Measurements from ENCODE around the gene SLC4A3.

SLC4A3 gene

DNA sequence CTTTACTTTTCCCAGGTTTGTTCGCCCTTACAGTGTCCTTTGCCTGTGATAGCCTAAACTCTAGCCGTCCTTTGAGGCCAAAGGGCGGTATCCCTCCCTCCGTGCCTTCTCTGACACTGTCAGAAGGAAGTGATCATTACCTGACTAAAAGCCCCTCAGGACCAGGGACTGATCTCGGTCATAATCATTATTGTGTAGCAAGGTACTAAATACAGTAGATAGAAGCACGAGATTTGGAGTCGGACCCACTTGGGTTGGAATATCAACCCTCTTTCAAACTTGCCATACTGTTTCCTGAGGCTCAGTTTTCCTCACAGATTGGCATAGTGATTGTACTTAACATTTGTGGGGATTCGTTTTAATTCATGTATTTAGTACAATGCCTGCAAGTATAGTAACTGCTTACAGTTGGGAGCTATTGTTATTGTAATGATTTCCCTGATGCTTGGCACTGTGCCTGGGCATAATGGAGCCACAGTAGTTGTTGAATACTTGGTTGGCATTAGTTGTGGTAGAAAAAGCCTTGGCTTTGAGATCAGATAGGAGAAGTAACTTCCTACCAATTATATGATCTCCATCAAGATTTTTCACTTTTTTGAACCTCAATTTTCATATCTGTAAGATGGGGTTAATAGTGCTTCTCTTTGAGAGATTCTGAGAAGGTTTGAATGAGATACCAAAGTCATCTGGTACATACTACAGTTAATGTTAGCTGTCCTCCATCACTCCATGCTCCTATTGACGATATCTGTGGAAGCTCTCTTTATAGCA lies 28.9 kb upstream of the SLC4A3 start:
- H3K4me2 ChIP-seq (ENCODE audit: low read length), result peak overlapping the region; percentile 83
- no peaks in the 10 kb centered on the region for H4K20me1 ChIP-seq (ENCODE audit: insufficient read depth, low read length)
- H3K4me1 ChIP-seq (ENCODE audit: insufficient read depth, low read length, severe bottlenecking), result peaks cover 12% of the 10 kb centered on the region
- no peaks in the 10 kb centered on the region for H3K79me2 ChIP-seq (ENCODE audit: insufficient read depth, low read length)
- peak overlapping the region; percentile 42 for H3K27ac ChIP-seq (ENCODE audit: low read depth, low read length, poor library complexity, severe bottlenecking)
- 0 out of 2 replicates have a peak overlapping the region, but pooled peaks have one; percentile 38 for H2AFZ ChIP-seq (ENCODE audit: low read length)
- peak overlapping the region; percentile 69 for H3K4me3 ChIP-seq (ENCODE audit: low read depth, low read length, poor library complexity, severe bottlenecking)
- H3K36me3 ChIP-seq (ENCODE audit: insufficient read depth, low read length), result peaks cover 8% of the 10 kb centered on the region; the same call in 1 of the 2 replicates
- H3F3A ChIP-seq (ENCODE audit: insufficient read depth, low read length), result no peaks in the 10 kb centered on the region
- H3K9me2 ChIP-seq (ENCODE audit: low read depth, low read length), result no peaks in the 10 kb centered on the region
- H3K9me3 ChIP-seq (ENCODE audit: low read length), result no peaks in the 10 kb centered on the region
- TF ChIP-seq CTCF (IDR thresholded peaks at IDR 0.05; ENCODE audit: low read length), result no peak
- TF ChIP-seq EZH2 (IDR thresholded peaks at IDR 0.05; ENCODE audit: borderline replicate concordance, low read length), result no peak
- H3K9ac ChIP-seq (ENCODE audit: low read length), result peak overlapping the region; percentile 75
- no peaks in the 10 kb centered on the region for H3K27me3 ChIP-seq (ENCODE audit: insufficient read depth, low read length)

DNA sequence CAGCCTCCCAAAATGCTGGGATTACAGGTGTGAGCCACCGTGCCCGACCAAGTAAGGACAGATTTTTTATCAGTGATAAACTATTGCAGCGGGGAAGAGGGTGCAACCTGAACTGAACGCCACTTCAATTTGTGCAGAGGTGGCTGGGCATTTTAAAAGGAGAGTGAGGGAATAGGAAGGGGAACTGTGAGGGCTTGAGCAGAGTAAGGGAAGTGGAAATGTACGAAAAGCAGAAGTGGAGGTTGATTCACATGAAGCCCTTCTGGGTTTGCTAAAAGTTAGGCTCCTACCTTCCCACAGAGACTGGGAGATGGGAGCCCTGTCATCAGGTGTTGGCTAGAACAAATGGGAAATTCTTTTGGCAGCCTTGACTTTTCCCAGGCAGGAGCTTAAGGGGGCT lies 23.7 kb upstream of the SLC4A3 start:
- Histone ChIP-seq H3K4me2 (ENCODE audit: low read length) (no peak overlapping the region), H3K4me3 (ENCODE audit: low read depth, low read length, poor library complexity, severe bottlenecking) (no peak overlapping the region), H3K9ac (ENCODE audit: low read length) (no peak overlapping the region), H3K79me2 (ENCODE audit: insufficient read depth, low read length) (no peaks in the 10 kb centered on the region), H3K9me3 (ENCODE audit: low read length) (no peaks in the 10 kb centered on the region), H4K20me1 (ENCODE audit: insufficient read depth, low read length) (no peaks in the 10 kb centered on the region), H3K27ac (ENCODE audit: low read depth, low read length, poor library complexity, severe bottlenecking) (no peak overlapping the region), H3K27me3 (ENCODE audit: insufficient read depth, low read length) (no peaks in the 10 kb centered on the region), H3F3A (ENCODE audit: insufficient read depth, low read length) (no peaks in the 10 kb centered on the region), H3K9me2 (ENCODE audit: low read depth, low read length) (no peaks in the 10 kb centered on the region), H2AFZ (ENCODE audit: low read length) (no peak overlapping the region), H3K4me1 (ENCODE audit: insufficient read depth, low read length, severe bottlenecking) (peaks cover under 1% of the 10 kb centered on the region), H3K36me3 (ENCODE audit: insufficient read depth, low read length) (peaks cover 25% of the 10 kb centered on the region; the same call in 1 of the 2 replicates)
- no peak for TF ChIP-seq EZH2 (IDR thresholded peaks at IDR 0.05; ENCODE audit: borderline replicate concordance, low read length)
- TF ChIP-seq CTCF (IDR thresholded peaks at IDR 0.05; ENCODE audit: low read length), result no peak

DNA sequence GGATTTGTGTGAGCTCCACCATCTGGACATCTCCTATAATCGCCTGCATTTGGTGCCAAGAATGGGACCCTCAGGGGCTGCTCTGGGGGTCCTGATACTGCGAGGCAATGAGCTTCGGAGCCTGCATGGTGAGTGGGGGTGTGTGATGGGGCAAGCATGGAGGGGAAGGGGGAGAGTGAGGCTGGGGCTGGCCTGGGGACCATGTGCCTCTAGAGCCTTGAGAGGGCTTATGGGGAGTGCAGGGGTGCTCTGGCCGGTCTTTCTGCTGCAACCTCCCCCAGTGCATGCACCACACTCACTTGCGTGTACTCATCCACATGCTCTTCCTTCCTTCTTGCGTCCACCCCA lies 21.8 kb upstream of the SLC4A3 start:
- Histone ChIP-seq H3K4me1 (ENCODE audit: insufficient read depth, low read length, severe bottlenecking) (no peaks in the 10 kb centered on the region), H3K36me3 (ENCODE audit: insufficient read depth, low read length) (peaks cover 25% of the 10 kb centered on the region; the same call in 1 of the 2 replicates), H4K20me1 (ENCODE audit: insufficient read depth, low read length) (no peaks in the 10 kb centered on the region), H3K27me3 (ENCODE audit: insufficient read depth, low read length) (no peaks in the 10 kb centered on the region), H2AFZ (ENCODE audit: low read length) (no peak overlapping the region), H3K4me2 (ENCODE audit: low read length) (no peak overlapping the region), H3K79me2 (ENCODE audit: insufficient read depth, low read length) (no peaks in the 10 kb centered on the region), H3K4me3 (ENCODE audit: low read depth, low read length, poor library complexity, severe bottlenecking) (no peak overlapping the region), H3K9ac (ENCODE audit: low read length) (no peak overlapping the region), H3K27ac (ENCODE audit: low read depth, low read length, poor library complexity, severe bottlenecking) (no peak overlapping the region), H3K9me2 (ENCODE audit: low read depth, low read length) (no peaks in the 10 kb centered on the region), H3F3A (ENCODE audit: insufficient read depth, low read length) (no peaks in the 10 kb centered on the region), H3K9me3 (ENCODE audit: low read length) (no peaks in the 10 kb centered on the region)
- TF ChIP-seq EZH2 (IDR thresholded peaks at IDR 0.05; ENCODE audit: borderline replicate concordance, low read length) (no peak), CTCF (IDR thresholded peaks at IDR 0.05; ENCODE audit: low read length) (no peak)

All from OCI-LY1 (cell line).